ENCODE data around the gene MYO10. TPM values are rescaled to one million over a fixed set of nuclear protein-coding genes. Genes with fewer than 3 reads are reported as not detected.

The MYO10 gene
- total and polyA plus RNA-seq, 2 experiments from 2014 or later, result 119 to 276 TPM

GRCh38 chr5:16863469-16863946, 72.6 kb downstream of the MYO10 start:
- Histone ChIP-seq H3K9me2 (ENCODE audit: insufficient read depth) (no peaks in the 10 kb centered on the region), H3K79me2 (replicated peaks; ENCODE audit: insufficient read depth) (peaks cover 40% of the 10 kb centered on the region), H3K4me2 (no peak overlapping the region), H3K27me3 (ENCODE audit: insufficient read depth) (no peaks in the 10 kb centered on the region), H3K4me3 (no peak overlapping the region), H3K4me1 (ENCODE audit: insufficient read depth) (peaks cover 59% of the 10 kb centered on the region), H3F3A (replicated peaks; ENCODE audit: low read depth) (no peaks in the 10 kb centered on the region), H3K27ac (ENCODE audit: low read depth) (peak overlapping the region; percentile 47; the same call in 1 of the 2 replicates), H3K36me3 (ENCODE audit: insufficient read depth) (no peaks in the 10 kb centered on the region), H2AFZ (no peak overlapping the region), H4K20me1 (replicated peaks; ENCODE audit: insufficient read depth) (no peaks in the 10 kb centered on the region)
- H3K4me3 Mint-ChIP-seq, result no peak overlapping the region
- H3K9me3 Mint-ChIP-seq, result no peaks in the 10 kb centered on the region; the same call in 2 of the 3 replicates
- no peak for DNase-seq (ENCODE audit: low spot score)
- peaks cover 64% of the 10 kb centered on the region for H3K4me1 Mint-ChIP-seq
- TF ChIP-seq ZNF462 (CRISPR knock-in tag; IDR thresholded peaks at IDR 0.05) (no peak), ZNF114 (CRISPR knock-in tag; IDR thresholded peaks at IDR 0.05) (no peak), ETS1 (IDR thresholded peaks at IDR 0.05) (no peak), NANOG (IDR thresholded peaks at IDR 0.05; ENCODE audit: borderline replicate concordance) (no peak), EZH2 (IDR thresholded peaks at IDR 0.05; ENCODE audit: low read depth, unreplicated experiment) (no peak), CTCF (conservative IDR thresholded peaks at IDR 0.05; ENCODE audit: low read depth in 2 of 2) (no peak), STAT1 (IDR thresholded peaks at IDR 0.05; ENCODE audit: unreplicated experiment) (no peak), ZNF331 (CRISPR knock-in tag; IDR thresholded peaks at IDR 0.05; ENCODE audit: low read depth) (no peak), CREB1 (CRISPR knock-in tag; IDR thresholded peaks at IDR 0.05; ENCODE audit: low read depth) (no peak), EZH2phosphoT487 (IDR thresholded peaks at IDR 0.05; ENCODE audit: unreplicated experiment) (no peak), JUNB (IDR thresholded peaks at IDR 0.05; ENCODE audit: unreplicated experiment) (no peak), REST (IDR thresholded peaks at IDR 0.05; ENCODE audit: unreplicated experiment) (no peak), POLR2AphosphoS5 (IDR thresholded peaks at IDR 0.05; ENCODE audit: low read depth) (no peak)
- peaks cover 6% of the 10 kb centered on the region; the same call in 1 of the 3 replicates for H3K36me3 Mint-ChIP-seq (ENCODE audit: low read depth)
- no peak overlapping the region; the same call in 1 of the 2 replicates for H3K27ac Mint-ChIP-seq
- no peak for ATAC-seq
- H3K27me3 Mint-ChIP-seq (ENCODE audit: insufficient read depth, low read depth, poor library complexity), result peaks cover 12% of the 10 kb centered on the region

Measured in GM23338 (cell line).